CD4-positive, alpha-beta T cell treated with Interleukin-6 for 4 hours (primary cell): ENCODE measurements around the gene TMEM38B.
A peak's percentile ranks its signal among the peaks of the same experiment; 100 is the strongest.

Experiments
- DNase-seq: peaks from one replicate; pipeline ENCODE4 v3.0.0-alpha.2; 2020; ENCODE audit warnings: mixed read lengths

TMEM38B gene

GRCh38 chr9:105694190-105694847 is at the start of gene TMEM38B:
TSS of gene TMEM38B (plus strand) at chr9:105694541. CDS start at chr9:105694661, 120 bp downstream.
- DNase-seq: peak; percentile 84

GRCh38 chr9:105646879-105647594 is 47.3 kb upstream of the TMEM38B start:
- DNase-seq: no peak

- DNase-seq: no peak
Observed at GRCh38 chr9:105647595-105648349, 46.6 kb upstream of the TMEM38B start.

GRCh38 chr9:105651806-105652205 is 42.5 kb upstream of the TMEM38B start:
- DNase-seq: no peak

- DNase-seq: peak; percentile 21
Observed at GRCh38 chr9:105656131-105656921, 38.0 kb upstream of the TMEM38B start.

GRCh38 chr9:105658351-105658750 is 36.0 kb upstream of the TMEM38B start:
- DNase-seq: no peak

- no peak for DNase-seq
Observed at GRCh38 chr9:105661011-105661410, 33.3 kb upstream of the TMEM38B start.

- DNase-seq: no peak
Observed at GRCh38 chr9:105662184-105663104, 31.9 kb upstream of the TMEM38B start, which contains the start of gene TAL2. TSS of gene TAL2 (plus strand) at chr9:105662457. CDS start at chr9:105662497, 40 bp downstream.

GRCh38 chr9:105663914-105664313 is 30.4 kb upstream of the TMEM38B start:
- DNase-seq: no peak

GRCh38 chr9:105667867-105668266 is 26.5 kb upstream of the TMEM38B start:
- no peak for DNase-seq

GRCh38 chr9:105670315-105670714 is 24.0 kb upstream of the TMEM38B start:
- no peak for DNase-seq

- no peak for DNase-seq
Observed at GRCh38 chr9:105670775-105671174, 23.6 kb upstream of the TMEM38B start.

GRCh38 chr9:105672711-105673234 is 21.6 kb upstream of the TMEM38B start:
- DNase-seq: no peak

- no peak for DNase-seq
Observed at GRCh38 chr9:105673850-105674387, 20.4 kb upstream of the TMEM38B start.

GRCh38 chr9:105676351-105676923 is 17.9 kb upstream of the TMEM38B start:
- DNase-seq: no peak

- DNase-seq: no peak
Observed at GRCh38 chr9:105678163-105678562, 16.2 kb upstream of the TMEM38B start.

GRCh38 chr9:105678781-105679180 is 15.6 kb upstream of the TMEM38B start:
- DNase-seq: no peak

- no peak for DNase-seq
Observed at GRCh38 chr9:105679257-105680022, 14.9 kb upstream of the TMEM38B start.

- no peak for DNase-seq
Observed at GRCh38 chr9:105681313-105681712, 13.0 kb upstream of the TMEM38B start.

GRCh38 chr9:105681724-105682123 is 12.6 kb upstream of the TMEM38B start:
- DNase-seq: no peak
